Mesenteric fat pad (tissue), 1 donor: ENCODE results near the gene BRI3. TPM values are rescaled to one million over a fixed set of nuclear protein-coding genes. Genes with fewer than 3 reads are reported as not detected.

Source experiments
- total RNA-seq: library from RNA; stranded (reverse); fragmentation: NEBNext Ultra II Directional; extraction: Animal tissue kit (Norgen Biotek cat#: 25700); gene quantifications from one replicate; pipeline ENCODE4 v1.2.1, GENCODE V29; 2021
- donor health status: DM: yes; HTN: yes; CAD: no.

The BRI3 gene
- total RNA-seq, 1 donor from 2014 or later: 355 TPM

Other genes starting within 250 kb of the BRI3 start
- gene LMTK2, start 174.8 kb upstream of the BRI3 start, total RNA-seq: 10.2 TPM
- 0.67 TPM for gene BHLHA15, start 70.2 kb upstream of the BRI3 start, total RNA-seq
- 25.5 TPM for gene TECPR1, start 29.5 kb upstream of the BRI3 start, total RNA-seq
- 4.6 TPM for gene BAIAP2L1, start 119.4 kb downstream of the BRI3 start, total RNA-seq